Fibroblast of skin of left quadriceps (primary cell): ENCODE data around the gene CBX7.

Experiments
- DNase-seq, 2 experiments: peaks; one replicate each; pipeline ENCODE4 v3.0.0-alpha.2; 2013; ENCODE audit warnings: low read depth in 2 of 2

The CBX7 gene

DNA sequence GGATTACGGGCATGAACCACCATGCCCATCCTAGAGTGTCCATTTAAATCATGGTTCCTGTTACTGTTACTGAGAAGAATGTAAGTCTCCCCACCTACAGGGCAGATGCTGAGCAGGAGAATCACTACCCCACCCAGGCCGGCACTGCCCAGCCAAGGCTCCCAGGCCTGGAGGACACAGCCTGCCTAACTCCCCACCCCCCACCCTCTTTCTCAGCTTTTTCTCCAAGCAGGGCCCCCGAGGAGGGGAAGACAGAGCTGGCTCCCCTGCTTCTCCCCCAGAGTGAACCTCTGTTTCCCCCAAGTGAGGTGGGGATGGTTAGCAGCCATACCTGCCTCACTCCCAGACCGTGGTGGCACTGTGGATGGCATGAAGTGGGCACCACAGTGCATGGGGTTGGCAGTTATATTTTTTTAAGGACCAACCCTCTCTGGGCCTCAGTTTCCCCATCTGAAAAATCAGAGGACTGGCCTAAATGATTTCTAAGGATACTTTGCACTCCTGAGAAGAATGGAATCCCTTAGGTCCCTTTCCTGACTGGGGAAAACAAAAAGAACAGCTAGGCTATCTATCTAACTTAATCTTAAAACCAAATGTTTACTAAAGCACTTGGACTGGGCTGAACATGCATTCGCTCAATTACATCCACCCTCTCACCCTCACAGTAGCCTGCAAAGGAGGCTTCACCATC, 5.0 kb downstream of the CBX7 start:
- no peak for DNase-seq

DNA sequence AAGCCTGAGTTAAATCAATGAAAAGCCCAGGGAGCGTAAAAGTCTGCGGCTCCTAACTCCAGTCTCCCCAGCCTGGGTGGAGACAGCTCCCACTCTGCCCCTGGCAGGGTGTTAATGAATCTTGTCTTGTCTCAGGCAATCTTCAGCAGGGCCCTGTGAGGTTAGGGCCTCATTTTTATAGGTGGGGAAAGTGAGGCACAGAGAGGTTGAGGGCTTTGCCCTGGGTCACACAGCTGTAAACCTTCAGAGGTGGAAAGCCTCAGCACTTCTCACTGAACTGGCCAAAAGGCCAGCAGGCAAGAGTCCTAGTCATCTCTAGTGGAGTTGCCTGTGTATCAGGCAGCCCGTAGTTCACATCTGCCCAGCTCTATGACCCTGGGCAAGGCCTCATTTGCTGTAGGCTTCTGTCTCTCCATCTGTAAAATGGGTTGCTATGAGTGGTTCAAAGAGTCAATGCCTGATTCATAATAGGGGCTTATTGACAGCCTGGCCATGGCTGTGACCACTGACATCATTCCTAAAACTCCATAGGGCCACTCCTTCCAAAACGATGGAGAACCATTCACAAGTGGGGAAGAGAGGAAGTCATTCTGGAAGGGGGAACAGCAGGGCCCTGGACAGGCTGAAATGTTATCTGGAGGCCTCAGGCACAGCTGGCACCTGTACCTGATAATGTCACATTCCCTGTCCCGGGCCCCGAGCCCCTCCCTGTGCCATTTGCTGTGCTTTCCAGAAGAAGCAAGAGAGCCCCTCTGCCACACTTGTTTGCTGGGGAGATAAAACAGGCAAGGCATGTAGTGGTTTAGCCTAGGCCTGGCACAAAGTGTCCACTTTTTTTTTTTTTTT, 6.0 kb downstream of the CBX7 start:
- DNase-seq: no peak

DNA sequence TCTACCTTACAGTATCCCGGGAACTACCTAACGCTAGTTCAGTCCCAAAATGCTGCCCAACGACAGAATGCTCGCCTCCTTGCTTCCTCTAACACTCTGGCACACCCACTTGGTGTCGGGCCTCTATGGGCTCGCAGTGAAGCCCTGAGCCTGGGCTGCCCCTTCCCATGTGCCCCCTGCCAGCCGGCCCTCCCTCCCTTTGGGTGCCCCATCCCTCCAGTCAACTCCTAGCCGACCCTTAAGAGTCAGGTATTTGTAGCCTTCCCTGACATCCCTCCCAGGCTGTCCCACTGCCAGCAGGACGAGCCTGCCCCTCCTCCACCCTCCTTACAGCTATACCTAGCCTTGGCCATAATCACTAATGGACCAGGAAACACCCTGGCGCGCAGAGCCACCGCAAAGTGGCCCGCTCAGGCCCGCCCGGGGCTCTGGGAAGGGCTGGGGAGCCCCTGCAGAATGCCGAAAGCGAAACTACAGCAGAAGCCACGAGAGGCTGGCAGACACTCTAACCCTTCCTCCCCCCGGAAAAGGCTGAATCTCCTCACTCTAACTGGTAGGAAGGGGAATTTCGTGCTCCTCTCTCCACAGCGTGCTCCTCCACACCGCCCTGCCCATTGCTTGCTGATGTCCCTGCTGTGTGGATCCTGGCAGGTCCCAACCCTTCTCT, 8.2 kb downstream of the CBX7 start:
- DNase-seq: no peak

DNA sequence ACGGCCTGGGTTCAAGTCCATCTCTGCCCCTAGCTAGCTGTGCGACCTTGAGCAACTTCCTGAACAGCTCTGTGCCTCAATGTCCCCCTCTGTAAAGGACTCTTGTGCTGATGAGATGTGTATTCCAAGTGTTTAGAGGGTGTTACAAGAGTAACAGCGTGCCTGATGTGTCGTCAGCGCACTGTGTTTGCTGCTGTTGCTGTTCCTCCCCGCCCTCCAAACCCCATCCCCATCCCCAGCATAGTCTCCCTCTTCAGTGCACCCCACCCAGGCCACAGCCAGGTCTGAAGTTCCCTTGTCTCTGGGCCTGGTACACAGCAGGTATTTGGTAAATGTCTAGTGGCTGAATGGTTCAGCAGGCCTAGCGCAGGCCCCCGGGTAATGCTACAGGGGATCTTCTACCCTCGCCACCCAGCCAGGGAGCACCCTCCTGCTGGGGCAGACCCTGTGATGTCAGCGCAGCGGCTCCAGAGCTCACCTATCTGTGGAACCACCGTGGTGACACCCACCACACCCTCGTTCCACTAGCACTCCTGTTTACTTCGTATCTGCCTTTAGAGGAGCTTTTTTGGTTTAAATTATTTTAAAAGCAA, 10.3 kb downstream of the CBX7 start:
- no peak for DNase-seq

DNA sequence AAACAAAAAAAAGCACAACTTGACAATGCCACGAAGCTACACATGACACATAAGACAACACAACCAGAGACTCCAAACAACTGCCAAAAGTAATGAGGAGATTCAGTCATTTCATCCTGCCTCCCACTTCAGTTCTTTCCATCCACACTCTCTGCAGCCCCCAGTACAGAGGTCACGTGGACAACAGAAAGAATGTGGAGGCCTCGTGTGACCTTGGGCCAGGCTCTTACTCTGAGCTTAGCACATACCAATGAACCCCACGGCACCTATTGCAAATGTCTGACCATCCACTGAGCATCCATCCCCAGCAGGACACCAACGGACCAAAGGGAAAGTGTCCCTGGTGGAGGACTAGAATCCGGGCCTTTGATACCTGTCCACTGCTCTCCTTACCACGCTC, 12.5 kb downstream of the CBX7 start:
- no peak for DNase-seq

DNA sequence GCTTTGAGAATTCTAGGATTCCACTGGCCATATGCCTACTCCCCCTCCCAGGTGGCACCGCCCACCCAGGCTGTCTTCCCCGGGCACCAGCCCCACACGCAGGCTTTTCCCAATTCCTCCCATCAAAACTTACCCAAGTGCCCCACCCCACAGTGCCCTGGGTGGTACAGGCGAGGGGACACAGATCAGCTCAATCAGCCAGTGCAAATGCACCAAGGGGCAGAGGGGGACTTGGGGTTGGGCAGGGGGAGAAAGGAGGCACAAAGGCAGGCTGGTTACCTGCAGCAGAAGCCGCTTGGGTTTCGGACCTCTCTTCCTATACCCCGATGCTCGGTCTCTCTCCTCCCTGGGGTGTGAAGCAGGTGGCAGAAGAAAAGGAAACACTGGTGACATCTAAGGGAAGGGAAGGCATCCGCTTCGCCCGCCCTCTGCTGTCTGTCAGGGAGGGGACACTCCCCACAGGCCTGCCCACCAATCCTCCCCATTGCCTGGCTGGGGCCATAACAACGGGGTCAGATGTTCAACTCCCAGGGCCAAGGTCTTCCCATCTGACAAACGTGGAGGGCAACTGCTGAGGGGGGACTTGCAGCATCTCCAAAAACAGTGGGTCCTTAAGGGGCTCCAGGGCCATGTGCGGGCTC, 14.0 kb downstream of the CBX7 start:
- DNase-seq: no peak

DNA sequence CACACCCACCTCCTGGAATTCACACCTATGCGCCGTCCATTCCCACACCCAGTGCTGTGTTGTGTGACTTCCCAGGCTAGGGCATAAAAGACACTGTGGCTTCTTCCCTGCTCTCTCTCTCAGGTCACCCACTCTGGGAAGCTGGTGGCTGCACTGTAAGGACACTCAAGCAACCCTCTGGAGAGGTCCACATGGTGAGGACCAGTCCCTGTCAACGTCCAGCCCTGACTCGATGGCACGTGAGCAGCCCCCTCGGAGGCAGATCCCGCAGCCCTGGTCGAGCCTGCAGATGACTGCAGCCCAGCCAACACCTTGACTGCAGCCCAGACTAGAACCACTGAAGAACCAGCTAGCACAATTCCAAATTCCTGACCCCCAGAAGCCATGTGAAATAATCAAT, 16.2 kb downstream of the CBX7 start:
- DNase-seq: no peak

DNA sequence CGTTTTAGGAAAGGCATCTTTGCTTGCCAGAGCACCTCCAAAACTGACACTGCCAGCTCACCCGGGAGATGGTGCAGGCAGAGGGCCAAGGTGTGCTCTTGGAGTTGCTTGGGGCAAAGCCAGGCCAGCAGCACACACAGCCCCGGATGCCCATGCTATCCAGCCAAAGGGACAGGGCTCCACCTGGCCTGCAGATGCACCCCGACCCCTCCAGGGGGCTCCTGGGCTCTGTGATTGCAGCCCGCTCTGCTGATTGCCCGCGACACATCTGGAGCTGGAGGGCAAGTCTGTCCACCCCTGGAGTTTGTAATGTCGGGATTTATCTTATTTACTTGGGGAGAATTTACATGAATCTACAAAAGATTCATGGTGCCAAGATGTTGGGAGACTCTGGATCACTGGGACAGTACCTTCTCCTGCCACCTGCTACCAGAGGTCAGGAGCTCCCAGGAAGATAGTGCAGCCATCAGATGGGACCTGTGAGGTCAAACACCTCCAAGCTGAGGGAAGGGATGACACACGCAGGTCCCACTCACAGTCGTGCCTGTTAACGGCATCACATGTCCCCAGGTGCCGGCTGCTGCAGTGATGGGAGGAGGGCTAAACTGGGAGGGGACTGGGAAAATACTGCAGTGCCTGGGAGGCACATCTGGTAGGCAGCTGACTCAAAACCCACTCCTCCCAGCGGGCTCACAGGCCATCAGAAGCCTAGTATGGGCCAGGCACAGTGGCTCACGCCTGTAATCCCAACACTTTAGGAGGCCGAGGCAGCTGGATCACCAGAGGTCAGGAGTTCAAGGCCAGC, 17.2 kb downstream of the CBX7 start:
- no peak for DNase-seq

DNA sequence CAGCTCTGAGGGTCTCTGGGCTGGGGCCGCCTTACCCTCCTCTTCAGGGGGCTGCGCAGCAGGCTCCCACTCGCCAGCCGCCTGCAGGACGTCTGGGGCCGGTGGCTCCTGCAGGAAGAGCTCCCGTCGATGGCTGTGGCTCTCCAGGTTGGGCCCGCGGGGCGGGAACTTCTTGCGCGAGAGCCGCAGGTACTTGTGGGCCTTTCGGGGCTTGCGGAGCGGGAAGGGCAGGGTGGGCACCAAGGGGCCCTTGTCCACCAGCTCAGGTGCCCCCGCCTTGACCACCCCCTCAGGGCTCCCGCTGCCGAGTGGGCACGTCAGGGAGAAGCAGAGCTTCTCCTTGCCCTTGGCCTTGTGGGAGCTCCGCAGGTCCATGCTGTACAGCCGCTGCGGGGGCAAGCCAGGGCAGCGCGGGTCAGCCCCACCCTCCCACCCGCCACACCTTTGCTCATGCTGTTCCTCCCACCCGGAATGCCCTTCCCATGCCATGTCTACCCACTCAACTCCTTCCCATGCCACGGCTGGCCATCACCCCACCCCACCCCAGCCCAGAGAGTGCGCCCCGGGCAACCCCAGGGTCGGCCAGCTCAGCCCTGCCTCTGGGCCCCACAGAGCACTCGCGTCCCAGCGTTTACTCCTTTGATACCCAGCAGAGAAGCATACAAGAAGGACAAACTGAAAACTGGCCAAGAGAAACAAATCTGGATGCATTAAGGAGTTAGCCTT, 18.0 kb downstream of the CBX7 start:
- DNase-seq: no peak

DNA sequence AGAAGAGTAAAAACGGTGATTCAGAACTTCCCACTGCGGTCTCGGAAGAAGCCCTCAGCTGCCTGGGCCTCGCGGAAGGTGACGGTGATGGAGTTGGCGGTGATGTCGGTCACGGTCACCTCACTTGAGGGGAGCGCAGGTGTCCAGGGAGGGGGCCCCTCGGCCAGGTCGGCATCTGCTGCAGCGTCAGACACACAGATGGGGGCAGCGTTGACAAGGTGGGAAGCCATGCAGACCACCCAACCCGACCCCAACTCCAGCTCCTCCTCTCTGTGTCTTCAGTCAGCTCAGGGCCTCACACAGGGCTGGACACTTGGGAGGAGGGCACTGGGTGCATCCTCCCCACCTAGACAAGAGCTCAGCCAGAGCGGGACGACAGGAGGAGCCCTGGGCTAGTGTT, 18.6 kb downstream of the CBX7 start:
- DNase-seq: no peak

DNA sequence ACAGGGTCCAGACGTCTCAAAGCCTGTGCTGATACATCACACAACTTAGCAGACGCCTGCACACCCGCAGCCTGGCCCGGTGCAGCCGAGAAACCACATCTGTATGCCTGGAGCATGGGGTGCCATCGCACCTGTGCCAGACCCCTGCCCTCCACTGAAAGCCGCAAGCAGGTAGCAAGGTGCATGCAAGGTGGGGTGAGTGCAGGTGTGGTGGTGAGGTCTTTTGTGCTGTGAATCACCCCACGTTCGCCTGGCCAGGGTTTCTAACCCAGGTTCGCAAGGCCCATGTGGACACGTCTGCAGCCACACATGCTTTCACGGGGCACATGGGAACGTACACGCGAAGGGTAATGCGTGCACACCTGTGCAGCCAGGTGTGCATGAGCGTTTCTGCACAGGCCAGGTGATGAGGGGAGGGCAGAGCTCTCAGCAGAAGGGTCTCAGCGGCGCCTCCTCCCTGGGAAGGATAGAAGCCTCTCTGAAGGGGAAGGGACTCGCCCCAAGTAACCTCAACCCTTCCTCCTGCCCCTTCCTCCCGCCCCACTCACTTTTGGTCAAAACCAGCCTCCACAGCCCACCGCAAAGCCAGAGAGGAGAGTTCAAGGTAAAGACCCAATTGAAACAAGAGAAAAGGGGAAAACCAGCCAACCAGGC, 19.5 kb downstream of the CBX7 start:
- DNase-seq: no peak

DNA sequence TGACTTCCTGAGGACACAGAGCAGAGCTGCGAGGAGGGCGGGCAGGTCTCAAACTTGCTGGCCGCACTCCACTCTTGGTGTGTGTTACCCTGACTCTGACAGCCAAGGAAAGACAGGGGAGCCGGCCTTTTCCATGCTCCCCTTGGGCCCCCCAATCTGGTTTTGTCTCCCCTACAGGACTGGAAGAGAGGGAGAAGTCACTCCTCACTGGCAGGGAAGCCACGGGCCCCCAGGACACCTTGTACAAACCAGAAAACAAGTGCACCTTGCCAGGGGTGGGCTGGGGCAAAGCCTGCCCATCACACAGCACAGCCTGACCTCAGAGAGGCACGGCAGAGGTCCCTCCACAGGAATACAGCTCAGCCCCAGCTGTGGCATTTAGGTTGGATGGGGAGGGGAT, 20.2 kb downstream of the CBX7 start:
- no peak for DNase-seq

DNA sequence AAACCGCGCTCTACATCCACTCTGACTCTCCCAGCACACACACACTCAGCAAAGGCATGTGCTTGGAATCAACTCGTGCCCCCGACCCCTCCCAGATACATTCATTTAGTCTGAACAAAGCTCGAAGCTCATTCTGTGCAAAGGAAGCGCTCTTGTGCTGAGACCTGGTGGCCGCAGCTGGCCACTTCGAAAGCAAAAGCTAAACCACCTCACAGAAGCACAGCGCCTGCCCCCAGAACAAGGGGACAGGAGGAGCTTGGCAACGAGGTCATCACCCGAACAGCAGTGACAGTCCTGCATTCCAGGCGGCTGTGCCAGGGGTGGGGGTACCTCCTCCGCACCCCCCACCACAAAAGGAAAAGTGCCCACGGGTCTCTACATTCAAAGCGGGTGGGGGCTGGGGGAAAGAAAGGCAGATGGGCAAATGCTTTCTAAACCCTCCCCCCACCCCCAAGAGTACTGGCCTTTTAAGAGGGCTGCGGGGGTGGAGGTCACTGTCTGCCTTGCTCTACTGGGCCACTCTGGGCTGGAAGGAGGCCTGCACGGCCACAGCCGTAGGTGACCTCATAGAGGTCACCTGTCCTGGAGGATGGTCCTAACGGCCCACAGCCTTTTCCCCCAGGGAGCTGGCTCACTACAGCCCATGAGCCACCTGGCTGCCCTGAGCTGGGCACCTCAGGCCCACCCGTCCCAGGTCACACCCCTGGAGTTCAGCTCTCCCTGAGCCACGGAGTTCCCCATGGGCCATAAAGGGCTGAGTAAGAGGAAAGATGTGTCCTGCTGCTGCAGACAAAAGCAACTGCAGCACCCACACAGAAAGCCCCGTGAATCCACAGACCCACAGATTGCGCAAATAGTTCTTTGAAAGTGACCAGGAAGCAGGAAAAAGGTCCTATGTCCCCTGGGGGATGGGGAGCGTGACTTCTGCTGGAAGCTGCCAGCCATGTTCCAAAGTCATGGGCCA, 21.3 kb downstream of the CBX7 start:
- DNase-seq: no peak

DNA sequence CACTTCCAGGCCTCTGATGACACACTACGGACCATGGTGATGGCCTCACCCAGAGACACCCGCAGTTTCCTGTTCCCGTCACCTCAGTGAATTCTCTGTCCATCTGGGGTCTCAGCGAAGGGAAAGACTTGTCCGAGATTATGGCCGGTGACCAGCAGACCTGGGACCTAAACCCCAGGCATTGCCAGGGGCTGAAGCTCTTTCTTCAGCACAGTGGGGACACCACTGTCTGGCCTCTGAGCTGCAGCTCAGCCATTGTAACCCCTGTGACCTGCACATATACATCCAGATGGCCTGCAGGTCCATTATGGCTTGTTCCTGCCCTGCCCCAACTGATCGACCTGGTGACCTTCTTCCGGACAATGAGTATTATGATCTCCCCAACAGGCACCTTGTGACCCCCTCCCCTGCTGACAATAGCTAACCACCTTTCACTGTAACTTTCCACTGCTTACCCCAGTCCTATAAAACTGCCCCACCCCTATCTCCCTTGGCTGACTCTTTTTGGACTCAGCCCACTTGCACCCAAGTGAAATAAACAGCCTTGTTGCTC, 22.3 kb downstream of the CBX7 start:
- DNase-seq: no peak

DNA sequence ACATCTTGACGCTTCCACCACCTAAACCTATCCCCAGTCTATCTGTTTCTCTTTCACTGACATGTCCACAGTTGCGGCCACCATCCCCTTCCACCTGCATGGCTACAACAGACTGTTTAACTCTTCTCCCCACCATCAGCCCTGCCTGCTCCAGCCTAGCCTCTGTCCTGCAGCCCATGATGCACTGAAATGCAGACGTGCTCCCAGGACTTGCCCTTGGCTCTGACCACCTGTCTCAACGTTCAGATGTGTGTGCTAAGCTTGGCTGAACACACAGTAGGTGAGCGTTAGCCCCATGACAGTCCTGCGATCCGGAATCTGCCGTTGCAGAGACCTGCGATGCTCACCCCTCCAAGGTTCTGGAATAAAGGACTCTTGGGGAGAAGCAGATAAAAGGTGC, 22.7 kb downstream of the CBX7 start:
- no peak for DNase-seq

DNA sequence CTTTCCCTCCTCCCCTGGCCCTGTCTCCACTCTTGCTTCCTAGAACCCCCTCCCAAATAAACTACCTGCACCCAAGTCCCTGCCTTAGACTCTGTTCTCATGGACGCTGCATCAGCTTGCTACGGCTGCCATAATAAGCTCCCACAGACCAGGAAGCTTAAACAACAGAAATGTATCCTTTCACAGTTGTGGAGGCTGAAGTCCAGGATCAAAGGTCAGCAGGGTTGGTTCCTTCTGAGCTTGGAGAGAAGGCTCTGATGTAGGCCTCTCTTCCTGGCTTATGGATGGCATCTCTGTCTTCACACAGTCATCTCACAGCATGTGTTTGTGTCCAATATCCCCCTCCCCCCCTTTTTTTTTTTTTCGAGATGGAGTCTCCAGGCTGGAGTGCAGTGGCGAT, 23.4 kb downstream of the CBX7 start:
- DNase-seq: no peak

DNA sequence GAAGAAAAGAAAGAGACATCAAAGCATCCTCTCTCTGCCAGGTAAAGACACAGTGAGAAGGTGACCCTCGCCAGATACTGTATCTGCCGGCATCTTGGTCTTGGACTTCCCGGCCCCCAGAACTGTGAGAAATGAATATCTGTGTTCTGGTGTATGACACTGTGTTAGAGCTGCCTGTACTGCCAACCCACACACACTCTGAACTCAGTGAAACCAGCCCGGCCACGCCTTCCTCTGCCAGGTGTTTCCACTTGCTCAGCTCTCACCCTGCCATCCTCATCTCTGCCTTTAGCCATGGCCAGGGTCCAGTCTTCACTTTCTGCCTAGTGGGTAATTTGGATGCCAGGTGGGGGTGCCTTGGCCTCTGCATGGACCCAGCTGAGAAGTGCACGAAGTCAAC, 24.0 kb downstream of the CBX7 start:
- no peak for DNase-seq

DNA sequence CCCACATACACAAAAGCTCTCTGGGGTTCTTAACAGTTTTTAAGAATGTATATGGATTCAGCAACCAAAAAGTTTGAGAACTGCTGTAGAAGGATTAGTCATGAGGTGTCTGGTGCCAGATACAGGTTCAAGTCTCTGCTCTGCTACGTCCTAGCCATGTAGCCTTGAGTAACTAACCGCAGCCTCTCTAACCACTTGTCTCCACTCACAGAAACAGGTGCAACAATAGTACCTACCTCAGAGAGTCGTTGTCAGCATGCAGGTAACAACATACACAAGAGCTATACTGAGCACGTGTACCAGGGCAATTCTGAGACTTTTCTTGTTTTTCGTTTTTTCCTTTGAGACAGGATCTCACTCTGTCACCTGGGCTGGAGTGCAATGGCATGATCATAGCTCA, 26.9 kb downstream of the CBX7 start:
- DNase-seq: no peak
